Mesothelial cell of epicardium (in vitro differentiated cells): ENCODE measurements around the gene TRIM17. TPM values are rescaled to one million over a fixed set of nuclear protein-coding genes. Genes with fewer than 3 reads are reported as not detected.

Experiments used
- DNase-seq, 2 experiments: peaks; one replicate each; pipeline ENCODE4 v3.0.0; 2021; ENCODE audit warnings: low spot score in 2 of 2; ENCODE audit not compliant: unreplicated experiment in 2 of 2
- H3K27ac Mint-ChIP-seq: 2 replicates; pipeline ENCODE4 v1.8.0; 2021; ENCODE audit warnings: mixed read lengths
- H3K27me3 Mint-ChIP-seq: 2 replicates; pipeline ENCODE4 v1.8.0; 2021; ENCODE audit warnings: low read depth, mixed read lengths
- H3K36me3 Mint-ChIP-seq: 2 replicates; pipeline ENCODE4 v1.8.0; 2021; ENCODE audit warnings: mixed read lengths
- H3K4me1 Mint-ChIP-seq: 2 replicates; pipeline ENCODE4 v1.8.0; 2021; ENCODE audit warnings: mixed read lengths
- H3K4me3 Mint-ChIP-seq: 2 replicates; pipeline ENCODE4 v1.8.0; 2021; ENCODE audit warnings: mild to moderate bottlenecking, moderate library complexity, mixed read lengths
- H3K9me3 Mint-ChIP-seq: 2 replicates; pipeline ENCODE4 v1.8.0; 2021; ENCODE audit warnings: mixed read lengths
- CTCF ChIP-seq: fragments of 200-600 bp; sonication (generic); IDR thresholded peaks from one replicate; pipeline ENCODE4 v1.5.0; 2021; ENCODE audit warnings: antibody characterized with exemption; ENCODE audit not compliant: unreplicated experiment
- total RNA-seq: library from RNA; stranded (reverse); gene quantifications from 3 replicates; pipeline ENCODE4 v1.2.1, GENCODE V29; 2021

TRIM17 gene
- total RNA-seq, 1 donor from 2014 or later, result 30.6 TPM

- H3K27ac Mint-ChIP-seq, result no peak overlapping the region
- H3K27me3 Mint-ChIP-seq, result no peaks in the 10 kb centered on the region
- H3K9me3 Mint-ChIP-seq, result no peaks in the 10 kb centered on the region
- peaks cover 22% of the 10 kb centered on the region for H3K4me1 Mint-ChIP-seq
- H3K4me3 Mint-ChIP-seq, result peak overlapping the region; percentile 83
- TF ChIP-seq CTCF, result no peak
- no peaks in the 10 kb centered on the region for H3K36me3 Mint-ChIP-seq
- DNase-seq, result peak in 1 of 2 experiments; percentile 9
Observed at GRCh38 chr1:228377664-228378089, 39.0 kb downstream of the TRIM17 start.

GRCh38 chr1:228376651-228377631 lies 39.7 kb downstream of the TRIM17 start:
- Mint-ChIP-seq H3K9me3 (no peaks in the 10 kb centered on the region), H3K4me1 (peaks cover 22% of the 10 kb centered on the region), H3K27ac (no peak overlapping the region), H3K36me3 (no peaks in the 10 kb centered on the region), H3K4me3 (no peak overlapping the region), H3K27me3 (no peaks in the 10 kb centered on the region)
- DNase-seq, result peak in 1 of 2 experiments; percentile 14
- no peak for TF ChIP-seq CTCF

GRCh38 chr1:228376262-228376628 lies 40.4 kb downstream of the TRIM17 start:
- no peaks in the 10 kb centered on the region for H3K36me3 Mint-ChIP-seq
- H3K4me1 Mint-ChIP-seq, result peaks cover 22% of the 10 kb centered on the region
- no peak overlapping the region for H3K4me3 Mint-ChIP-seq
- TF ChIP-seq CTCF, result no peak
- no peak overlapping the region for H3K27ac Mint-ChIP-seq
- H3K9me3 Mint-ChIP-seq, result no peaks in the 10 kb centered on the region
- DNase-seq, result no peak
- H3K27me3 Mint-ChIP-seq, result no peaks in the 10 kb centered on the region

GRCh38 chr1:228375578-228376261 lies 40.9 kb downstream of the TRIM17 start:
- Mint-ChIP-seq H3K27ac (no peak overlapping the region), H3K4me1 (peaks cover 17% of the 10 kb centered on the region), H3K9me3 (no peaks in the 10 kb centered on the region), H3K36me3 (no peaks in the 10 kb centered on the region), H3K27me3 (no peaks in the 10 kb centered on the region), H3K4me3 (no peak overlapping the region)
- peak in 1 of 2 experiments; percentile 20 for DNase-seq
- TF ChIP-seq CTCF, result no peak

- Mint-ChIP-seq H3K27ac (peak overlapping the region; percentile 30), H3K4me3 (no peak overlapping the region), H3K36me3 (no peaks in the 10 kb centered on the region), H3K9me3 (no peaks in the 10 kb centered on the region), H3K4me1 (peaks cover 10% of the 10 kb centered on the region), H3K27me3 (no peaks in the 10 kb centered on the region)
- DNase-seq, result peak; percentile 15 to 37
- no peak for TF ChIP-seq CTCF
Observed at GRCh38 chr1:228374711-228375577, 41.7 kb downstream of the TRIM17 start.
